COR-L47 (cell line): ENCODE data around the gene GTPBP6.
"Not testable (repeated sequence)": the region's sequence is repeated elsewhere in the genome, so short reads cannot be mapped to it uniquely, and the experiment has no call there.

Source experiments
- DNase-seq: peaks from one replicate; lab custom pipeline; 2025; lab: John Stamatoyannopoulos, UW

The GTPBP6 gene

DNA sequence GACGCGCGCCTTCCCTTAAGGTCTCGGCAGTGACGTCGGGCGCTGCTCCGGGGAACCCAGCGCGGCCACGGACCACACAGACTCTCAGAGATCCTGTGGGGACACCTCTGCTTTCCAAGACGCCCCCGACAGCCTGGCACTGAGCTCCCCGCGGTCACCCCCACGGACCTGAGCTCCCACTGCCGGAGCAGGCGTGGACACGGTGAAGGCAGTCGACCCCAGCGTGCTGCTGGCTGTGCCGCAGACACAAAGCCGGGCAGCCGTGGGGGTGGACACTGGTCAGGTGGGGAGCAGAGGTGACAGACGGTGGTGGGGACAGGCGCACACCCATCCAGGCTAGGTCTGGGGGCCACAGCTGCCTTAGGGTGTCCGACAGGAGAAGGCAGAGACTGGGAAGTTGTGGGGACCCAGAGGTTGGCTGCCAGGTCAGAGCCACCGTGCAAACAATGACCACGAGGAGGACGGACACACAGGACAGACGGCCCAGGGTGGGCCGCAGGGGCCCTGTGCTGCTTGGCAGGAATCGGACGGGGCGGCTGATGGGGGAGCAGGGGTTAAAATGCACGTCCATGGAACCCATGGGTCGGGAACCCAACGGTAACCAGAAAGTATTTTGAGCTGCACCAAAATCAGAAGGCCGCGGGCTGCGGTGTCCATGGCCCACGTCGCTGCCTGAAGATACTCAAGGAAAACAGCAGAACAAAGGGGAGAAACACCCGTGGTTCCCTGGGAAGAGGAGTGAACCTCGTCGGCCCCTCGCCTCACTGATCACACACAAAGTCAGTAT, 16.6 kb upstream of the GTPBP6 start:
- no peak for DNase-seq

DNA sequence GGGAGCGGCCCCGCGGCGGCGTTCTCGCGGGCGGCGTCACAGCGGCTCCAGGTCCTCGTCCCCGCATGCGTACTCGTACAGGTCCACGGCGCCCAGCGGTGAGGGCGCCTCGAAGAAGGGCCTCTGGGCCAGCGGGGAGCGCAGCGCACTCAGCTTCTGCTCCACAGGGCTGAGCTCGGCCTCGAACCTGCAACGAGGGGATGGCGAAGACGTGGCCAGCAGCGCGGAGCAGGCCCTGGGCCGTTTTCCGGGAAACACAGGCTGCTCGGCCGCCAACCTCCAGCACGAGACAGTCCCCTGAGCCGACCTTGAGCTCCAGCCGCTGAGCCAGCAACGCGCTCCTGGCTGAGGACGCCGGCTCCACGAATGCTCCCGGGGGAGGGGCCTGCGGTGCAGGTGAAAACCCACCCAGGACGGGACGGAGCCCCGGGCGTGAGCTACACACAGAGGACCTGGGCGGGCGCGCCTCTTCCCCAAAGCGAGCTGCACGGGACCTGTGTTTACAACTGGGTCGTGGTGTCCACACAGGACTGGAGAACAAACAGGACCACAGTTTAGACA, 15.8 kb upstream of the GTPBP6 start:
- no peak for DNase-seq

DNA sequence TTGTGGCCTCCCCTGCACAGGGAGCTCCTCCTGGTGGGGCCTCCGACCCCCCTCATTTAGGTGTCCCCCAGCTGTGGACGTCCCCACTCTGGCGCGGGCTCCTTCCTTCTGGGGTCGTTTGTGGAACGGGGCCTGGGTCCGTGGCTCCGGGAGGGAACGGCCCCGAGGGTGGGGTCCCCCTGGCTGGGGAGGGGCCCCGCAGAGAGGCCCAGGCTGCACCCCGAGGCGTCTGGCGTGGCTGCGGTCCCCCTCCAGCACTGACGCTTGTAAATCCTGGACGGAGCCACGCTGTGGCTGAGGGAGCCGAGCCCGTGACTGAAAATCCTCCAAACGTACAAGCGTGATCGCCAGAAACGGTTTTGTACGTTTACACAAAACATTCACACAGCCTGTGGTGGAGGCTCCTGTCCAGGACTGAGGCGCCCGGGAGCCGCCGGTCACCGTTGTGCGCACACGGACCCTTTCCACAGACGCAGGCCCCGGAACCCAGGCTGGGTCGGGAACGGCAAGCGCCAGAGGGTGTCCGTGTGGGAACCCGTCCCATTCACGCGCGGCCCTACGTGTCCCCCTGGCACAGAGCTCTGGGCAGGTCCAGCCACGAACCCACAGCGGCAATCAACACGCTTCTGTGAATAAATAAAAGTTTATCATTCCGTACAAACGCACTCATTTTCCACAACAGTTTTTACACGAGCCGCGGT, 15.2 kb upstream of the GTPBP6 start:
- no peak for DNase-seq

DNA sequence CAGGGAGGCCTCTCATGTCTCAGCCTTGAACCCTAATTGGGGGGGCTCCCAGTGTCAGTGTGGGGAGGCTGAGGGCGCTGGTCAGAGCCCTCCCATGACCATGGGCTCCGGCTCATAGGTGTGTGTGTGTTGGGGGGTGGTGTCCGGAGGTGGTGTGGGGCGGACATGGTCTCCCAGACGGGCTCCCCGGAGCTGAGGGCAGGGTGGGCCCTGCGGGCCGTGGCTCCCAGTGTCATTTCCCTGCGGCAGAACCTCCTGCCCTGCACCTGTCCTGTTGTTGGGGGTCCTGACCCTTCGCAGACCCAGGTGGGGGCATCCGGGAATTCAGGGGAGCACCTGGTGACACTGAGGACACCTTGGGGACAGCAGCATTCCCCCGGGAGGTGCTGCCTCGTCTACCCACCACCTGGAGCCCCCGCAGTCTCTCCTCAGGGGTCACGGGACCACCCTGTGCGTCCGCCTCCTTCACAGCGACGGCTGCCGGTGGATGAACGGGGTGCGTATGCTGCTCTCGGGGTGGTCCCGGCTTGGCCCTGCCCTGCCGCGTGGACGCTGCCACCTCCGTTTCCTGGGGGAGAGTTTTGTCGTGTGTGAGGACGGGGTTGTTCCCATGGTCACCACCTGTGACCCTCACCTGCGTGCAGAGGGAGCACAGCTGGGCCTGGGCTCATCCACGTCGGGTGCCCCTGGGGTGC, 14.5 kb upstream of the GTPBP6 start:
- DNase-seq, result no peak

DNA sequence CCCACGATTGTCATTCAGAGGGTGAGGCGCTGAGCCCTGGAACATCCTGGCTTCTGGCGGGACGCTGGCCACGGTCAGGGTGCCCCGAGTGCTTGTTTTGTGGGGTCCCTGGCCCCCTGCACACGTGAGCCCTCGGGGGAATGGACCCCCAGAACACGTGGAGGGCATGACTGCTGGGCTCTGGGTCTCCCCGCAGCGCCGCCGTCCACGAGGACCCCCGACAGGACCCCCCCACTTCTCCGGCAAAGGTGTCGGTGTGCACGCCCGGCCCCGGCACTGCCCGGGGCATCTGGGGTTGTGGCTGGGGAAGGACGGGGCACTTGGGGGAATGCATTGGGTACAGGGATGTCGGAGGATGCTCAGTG, 13.9 kb upstream of the GTPBP6 start:
- no peak for DNase-seq

DNA sequence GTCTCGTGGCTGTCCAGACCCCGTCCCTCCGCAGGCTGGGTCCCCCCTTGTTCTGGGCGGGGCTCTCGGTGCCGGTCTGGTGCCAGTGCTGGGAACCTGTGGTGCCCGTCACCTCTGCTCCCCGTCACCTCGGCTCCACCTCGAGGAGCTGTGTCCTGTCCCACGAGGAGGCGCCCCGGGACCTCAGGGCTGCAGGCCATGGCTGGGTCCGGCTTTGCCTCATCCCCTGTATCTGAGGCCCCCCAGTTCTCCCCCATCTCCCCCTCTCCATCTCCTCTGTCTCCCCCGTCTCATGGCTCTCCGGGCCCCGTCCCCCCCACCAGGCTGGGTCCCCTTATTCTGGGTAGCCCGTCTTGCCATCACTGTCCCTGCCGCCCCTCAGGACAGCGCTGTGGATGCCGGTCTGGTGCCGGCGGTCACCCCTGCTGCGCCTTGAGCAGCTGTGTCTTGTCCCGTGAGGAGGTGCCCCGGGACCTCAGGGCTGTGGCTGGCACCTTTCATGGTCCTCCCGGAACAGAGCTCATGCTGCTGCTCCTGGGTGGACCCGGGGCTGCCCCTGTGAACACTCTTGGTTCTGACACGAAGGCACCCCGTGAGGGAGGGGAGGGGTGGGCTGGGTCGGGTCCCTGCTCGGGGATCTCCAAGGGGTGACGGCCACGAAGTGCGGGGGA, 13.4 kb upstream of the GTPBP6 start:
- no peak for DNase-seq

DNA sequence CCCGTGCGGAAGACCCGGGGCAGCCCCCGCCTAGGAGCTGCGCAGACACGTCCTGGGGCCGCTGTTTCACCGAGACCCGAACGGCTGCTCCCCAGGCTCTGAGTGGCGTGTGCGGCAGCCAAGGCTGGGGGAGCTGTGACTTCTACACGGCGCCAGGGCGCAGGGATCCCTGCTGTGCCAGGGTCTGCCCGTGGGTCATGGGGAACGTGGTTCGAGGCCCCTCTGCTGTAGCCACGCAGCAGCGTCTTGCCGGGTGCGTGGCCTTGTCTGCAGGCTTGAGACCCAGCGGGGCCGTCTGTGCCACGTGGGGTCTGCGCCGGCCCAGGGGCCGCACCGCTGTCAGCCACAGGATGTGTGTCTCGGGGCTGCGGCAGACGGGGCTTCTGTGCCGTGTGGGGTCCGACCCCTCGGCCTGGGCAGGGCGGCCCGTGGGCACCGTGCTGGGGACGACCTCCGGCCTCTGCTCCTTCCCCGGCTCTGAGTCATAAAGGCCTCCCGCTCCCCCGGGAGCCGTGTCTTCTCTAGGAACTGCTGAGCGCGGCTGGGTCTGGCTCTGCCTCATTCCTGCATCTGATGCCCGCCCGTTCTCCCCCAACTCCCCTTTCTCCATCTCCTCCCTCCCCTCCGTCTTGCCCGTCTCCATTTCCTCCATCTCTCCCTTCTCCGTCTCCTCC, 12.7 kb upstream of the GTPBP6 start:
- DNase-seq, result no peak

DNA sequence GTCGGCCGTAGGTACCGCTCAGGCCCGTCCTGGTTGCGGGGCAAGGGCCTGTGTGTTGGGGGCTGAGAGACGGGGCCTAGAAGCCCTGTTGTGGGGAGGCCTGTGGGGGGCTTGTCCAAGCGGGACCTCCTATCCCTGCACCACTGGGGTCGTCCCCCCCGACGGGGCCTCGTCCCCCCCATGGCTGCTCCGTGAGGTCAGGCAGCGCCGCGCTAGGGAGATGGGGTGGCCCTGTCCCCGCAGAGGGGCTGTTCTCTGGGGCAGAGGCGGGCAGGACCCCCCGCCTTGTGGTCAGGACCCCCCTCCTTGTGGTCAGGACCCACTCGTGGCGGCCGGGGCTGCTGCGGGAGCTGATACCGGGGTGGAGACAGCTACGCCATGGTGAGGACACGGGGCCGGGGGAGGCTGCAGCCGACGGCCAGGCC, 12.1 kb upstream of the GTPBP6 start:
- DNase-seq, result no peak

DNA sequence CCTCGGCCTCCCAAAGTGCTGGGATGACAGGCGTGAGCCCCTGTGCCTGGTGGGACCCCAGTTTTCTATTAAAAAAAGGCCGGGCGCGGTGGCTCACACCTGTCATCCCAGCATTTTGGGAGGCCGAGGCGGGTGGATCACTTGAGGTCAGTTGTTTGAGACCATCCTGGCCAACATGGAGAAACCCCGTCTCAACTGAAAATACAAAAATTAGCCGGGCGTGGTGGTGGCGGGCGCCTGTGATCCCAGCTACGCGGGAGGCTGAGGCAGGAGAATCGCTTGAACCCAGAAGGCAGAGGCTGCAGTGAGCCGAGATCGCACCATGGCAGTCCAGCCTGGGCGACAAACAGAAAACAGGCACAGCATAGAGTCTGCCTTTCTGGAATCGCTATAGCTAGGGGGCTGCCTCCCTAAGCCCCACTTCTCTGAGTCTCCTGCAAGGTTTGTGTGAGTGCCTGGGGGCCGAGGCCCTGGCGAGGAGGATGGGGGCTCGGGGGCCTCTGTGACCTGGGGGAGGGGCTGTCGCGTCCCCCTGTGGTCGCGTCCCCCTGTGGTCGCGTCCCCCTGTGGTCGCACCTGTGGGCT, 11.6 kb upstream of the GTPBP6 start:
- not testable (repeated sequence) for DNase-seq

DNA sequence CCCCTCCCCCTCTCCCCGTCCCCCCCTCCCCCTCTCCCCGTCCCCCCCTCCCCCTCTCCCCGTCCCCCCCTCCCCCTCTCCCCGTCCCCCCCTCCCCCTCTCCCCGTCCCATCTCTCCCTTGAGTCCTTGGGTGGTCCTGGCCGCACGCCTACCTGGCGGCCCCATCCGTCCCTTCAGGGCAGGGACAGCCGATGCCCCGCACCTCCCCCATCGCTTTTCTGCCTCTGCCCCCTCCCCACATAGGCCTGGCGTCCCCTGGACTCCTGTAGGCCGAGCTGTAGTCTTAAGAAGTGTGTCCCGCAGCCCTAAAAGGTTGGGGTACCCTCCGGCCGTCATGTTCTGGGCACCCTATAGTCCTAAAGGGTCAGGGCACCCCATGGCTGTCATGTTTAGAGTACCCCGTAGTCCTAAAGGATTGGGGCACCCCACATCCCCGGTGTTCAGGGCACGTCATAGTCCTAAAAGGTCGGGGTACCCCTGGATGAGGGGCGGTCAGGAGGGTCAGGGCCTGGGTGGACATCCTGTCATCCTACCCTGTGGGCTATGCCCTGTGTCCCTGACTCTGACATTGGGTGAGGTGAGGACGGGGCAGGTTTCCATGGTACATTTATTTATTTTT, 10.8 kb upstream of the GTPBP6 start:
- no peak for DNase-seq

DNA sequence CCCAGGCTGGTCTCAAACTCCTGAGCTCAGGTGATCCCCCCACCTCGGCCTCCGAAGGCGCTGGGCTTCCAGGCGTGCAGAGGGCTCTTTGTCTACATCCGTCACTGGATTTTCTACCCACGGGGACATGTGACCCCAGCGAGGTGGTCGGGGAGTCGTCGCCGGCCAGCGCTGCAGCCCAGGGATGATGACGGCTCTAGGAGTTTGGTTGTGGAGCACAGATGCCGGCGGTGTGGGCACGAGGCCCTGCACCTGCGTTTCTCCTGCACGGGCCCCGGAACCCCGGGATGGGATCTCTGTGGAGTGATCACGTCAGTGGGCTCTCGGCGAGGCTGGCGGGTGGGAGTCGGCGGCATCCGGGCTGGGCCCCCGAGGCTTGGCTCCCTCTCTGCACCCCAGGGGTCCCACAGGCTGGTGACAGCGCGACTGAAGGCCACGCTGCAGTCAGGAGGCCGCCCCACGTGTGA, 9.1 kb upstream of the GTPBP6 start:
- DNase-seq, result no peak

DNA sequence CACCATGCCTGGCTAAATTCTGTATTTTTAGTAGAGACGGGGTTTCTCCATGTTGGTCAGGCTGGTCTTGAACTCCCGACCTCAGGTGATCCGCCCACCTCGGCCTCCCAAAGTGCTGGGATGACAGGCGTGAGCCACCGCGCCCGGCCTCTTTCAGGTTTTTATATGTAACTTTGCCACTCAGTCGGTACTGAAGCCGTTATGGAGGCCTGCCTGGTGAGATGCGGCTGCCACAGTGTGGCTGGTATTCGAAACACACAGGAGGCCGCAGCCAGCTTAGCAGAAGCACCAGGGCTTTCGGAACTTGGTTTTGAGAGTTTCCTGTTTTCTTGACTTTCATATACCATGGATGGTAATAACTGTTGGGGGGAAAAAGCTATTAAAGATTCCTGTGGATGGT, 6.1 kb upstream of the GTPBP6 start:
- not testable (repeated sequence) for DNase-seq

DNA sequence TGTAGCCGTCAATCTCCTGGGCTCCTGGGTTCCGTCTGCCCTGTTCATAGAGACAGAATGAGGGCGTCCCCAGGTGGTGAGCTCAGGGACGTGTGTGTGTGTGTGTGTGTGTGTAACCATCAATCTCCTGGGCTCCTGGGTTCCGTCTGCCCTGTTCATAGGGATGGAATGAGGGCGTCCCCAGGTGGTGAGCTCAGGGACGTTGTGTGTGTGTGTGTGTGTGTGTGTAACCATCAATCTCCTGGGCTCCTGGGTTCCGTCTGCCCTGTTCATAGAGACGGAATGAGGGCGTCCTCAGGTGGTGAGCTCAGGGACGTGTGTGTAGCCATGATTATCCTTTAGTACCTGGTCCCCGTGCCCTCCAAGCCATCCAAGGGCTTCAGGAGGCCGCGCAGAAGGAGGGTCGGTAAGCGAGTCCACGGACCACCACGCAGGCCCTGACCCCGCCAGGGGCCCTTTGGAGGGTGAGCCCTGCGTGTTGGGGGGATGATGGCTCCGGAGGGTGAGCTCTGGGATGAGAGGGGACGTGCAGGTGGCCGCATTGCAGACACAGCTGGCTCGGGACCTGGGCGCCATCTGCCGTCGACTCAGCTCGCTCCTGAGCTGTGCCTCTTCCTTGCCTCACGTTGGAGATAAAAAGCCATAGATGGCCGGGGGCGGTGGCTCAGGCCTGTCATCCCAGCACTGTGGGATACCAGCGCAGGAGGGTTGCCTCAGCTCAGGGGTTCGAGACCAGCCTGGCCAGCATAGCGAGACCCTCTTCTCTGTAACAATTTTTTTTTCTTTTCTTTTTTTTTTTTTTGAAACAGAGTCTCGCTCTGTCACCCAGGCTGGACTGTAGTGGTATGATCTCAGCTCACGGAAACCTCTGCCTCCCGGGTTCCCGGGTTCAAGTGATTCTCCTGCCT, 5.4 kb upstream of the GTPBP6 start:
- DNase-seq, result no peak

DNA sequence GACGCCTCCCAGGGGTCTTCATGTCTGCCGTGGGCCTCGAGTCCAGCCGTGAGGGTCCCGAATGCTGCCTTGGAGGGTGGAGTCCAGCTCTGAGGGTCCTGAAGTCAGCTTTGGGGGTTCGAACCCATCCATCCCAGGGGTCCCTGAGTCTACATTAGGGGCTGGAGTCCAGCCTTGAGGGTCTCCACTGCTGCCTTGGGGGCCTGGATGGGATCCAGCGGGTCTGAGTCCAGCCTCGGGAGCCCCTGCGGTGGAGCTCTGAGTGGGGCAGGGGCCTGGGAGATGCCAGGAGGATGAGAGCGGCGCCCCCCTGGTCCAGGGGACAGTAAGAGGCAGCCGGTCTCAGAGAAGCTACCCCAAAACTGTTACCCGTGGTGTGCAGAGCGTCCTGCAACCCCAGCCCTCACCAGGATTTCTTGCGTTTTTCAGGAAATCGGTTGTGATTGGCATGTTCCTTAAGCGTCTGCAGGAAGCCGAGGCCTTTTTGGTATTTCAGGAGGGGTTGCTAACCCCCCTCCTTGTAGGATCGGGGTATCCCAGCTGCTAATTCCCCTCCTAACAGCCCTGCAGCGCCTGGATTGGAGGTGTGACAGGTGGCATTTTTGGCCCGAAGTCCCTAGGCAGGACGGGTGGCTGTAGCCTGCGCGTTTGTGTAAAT, 1.7 kb upstream of the GTPBP6 start:
- no peak for DNase-seq

DNA sequence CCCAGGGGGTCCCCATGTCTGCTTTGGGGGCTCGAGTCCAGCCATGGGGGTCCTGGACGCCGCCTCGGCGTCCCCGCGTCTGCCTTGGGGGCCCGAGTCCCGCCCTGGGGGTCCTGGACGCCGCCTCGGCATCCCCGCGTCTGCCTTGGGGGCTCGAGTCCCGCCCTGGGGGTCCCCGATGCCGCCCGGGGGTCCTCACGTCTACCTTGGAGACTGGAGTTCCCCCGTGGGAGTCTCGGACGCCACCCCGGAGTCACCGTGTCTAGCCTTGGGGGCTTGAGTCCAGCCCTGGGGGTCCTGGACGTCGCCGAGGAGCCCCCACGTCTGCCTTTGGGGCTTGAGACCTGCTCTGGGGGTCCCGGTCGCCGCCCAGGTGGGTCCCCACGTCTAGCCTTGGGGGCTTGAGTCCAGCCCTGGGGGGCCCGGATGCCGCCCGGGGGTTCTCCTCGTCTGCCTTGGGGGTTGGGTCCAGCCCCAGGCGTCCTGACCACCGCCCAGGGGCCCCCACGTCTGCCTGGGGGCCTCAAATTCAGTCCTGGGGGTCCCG, 1.1 kb upstream of the GTPBP6 start:
- no peak for DNase-seq

DNA sequence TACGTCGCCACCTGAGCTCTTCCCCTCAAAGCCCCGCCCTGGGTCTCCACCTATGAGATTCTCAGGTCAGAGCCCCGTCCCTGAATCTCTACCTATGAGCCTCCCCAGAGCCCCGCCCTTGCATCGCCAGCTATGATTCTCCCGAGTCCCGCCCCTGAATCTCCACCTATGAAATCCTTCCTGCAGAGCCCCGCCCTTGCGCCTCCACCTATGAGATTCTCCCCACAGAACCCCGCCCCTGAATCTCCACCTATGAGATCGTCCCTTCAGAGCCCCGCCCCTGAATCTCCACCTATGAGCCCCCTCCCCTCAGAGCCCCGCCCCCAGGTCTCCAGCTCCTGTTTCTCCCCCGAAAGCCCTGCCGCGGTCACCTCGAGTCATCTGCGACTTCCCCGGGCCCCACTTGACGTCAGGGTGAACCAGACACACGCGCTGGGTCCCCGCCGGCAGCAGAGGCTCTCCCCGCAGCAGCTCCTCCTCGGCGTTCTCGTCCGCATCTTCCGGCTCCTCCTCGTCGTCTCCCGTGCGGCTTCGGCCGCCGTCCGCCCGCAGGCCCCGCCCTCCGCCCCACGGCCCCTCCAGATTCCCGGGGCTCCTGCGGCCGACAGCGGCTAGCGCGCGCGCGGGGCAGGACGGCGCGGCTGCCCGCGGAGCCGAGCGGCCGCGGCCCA, 393 bp downstream of the GTPBP6 start:
- DNase-seq, result no peak

DNA sequence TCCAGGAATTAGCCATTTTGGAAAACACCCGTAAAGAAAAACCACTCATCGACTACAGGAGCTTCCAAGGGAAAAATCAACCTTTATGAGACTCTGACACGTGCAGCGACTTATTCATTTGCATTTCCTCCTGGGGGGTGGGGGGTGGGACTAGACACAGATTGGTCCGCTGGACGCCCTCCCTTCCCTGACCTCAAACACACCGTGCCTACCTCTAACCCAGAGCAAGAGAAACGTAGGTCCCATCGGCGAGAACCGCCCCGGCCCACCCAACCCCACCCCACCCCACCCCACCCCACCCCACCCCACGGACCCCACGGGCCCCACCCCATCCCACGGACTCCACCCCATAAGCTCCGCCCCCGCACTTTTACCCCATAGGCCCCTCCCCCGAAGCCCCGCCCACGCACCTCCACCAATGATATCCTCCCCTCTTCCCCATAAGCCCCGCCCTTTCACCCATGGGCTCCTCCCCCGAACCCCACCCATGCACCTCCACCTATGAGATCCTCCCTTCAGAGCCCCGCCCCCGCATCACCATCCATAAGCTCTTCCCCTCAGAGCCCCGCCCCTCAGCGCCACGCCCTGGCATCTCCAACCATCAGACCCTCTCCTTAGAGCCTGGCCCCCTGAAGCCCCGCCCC, 1.1 kb downstream of the GTPBP6 start:
- DNase-seq, result no peak
